ENCODE measurements around the gene PNPT1. TPM values are rescaled to one million over a fixed set of nuclear protein-coding genes. Genes with fewer than 3 reads are reported as not detected.

Gene PNPT1
- total and polyA plus RNA-seq, 2 of the 13 experiments (the other 11 are each of a cell fraction or from before 2014, with no cell fraction given) = 23.4 to 61.0 TPM

GRCh38 chr2:55693181-55694125, at the start of gene PNPT1 (continued):
- no peak; the same call in 1 of the 2 replicates for TF ChIP-seq E2F1 (CRISPR knock-in tag; IDR thresholded peaks at IDR 0.05)
- peak; percentile 61 for TF ChIP-seq GMEB2 (CRISPR knock-in tag; IDR thresholded peaks at IDR 0.05; ENCODE audit: low read depth)
- TF ChIP-seq EHMT2 (IDR thresholded peaks at IDR 0.05; ENCODE audit: borderline replicate concordance, low read depth, low read length) = peak; percentile 72
- no peak for TF ChIP-seq FLYWCH1 (CRISPR knock-in tag; IDR thresholded peaks at IDR 0.05)
- peak; percentile 55 for TF ChIP-seq MED1 (CRISPR knock-in tag; IDR thresholded peaks at IDR 0.05)
- TF ChIP-seq XBP1 (CRISPR knock-in tag; IDR thresholded peaks at IDR 0.05) = no peak
- no peak for TF ChIP-seq ZNF367 (CRISPR knock-in tag; IDR thresholded peaks at IDR 0.05; ENCODE audit: borderline replicate concordance)
- TF ChIP-seq ZNF354B (CRISPR knock-in tag; IDR thresholded peaks at IDR 0.05) = 0 out of 2 replicates have a peak, but pooled peaks have one; percentile 79
- TF ChIP-seq CERS6 (CRISPR knock-in tag; IDR thresholded peaks at IDR 0.05) = no peak
- TF ChIP-seq ARID4A (CRISPR knock-in tag; IDR thresholded peaks at IDR 0.05; ENCODE audit: borderline replicate concordance) = peak; percentile 100
- TF ChIP-seq SP2 (CRISPR knock-in tag; IDR thresholded peaks at IDR 0.05) = peak; percentile 56; the same call in 1 of the 2 replicates
- TF ChIP-seq ZBED4 (CRISPR knock-in tag; IDR thresholded peaks at IDR 0.05; ENCODE audit: borderline replicate concordance) = no peak
- TF ChIP-seq CAMTA2 (CRISPR knock-in tag; IDR thresholded peaks at IDR 0.05; ENCODE audit: borderline replicate concordance) = peak; percentile 81; the same call in 1 of the 2 replicates
- no peak for TF ChIP-seq DPF2 (CRISPR knock-in tag; IDR thresholded peaks at IDR 0.05; ENCODE audit: borderline replicate concordance, low read depth)
- TF ChIP-seq MEIS2 (CRISPR knock-in tag; IDR thresholded peaks at IDR 0.05) = peak; percentile 55; the same call in 1 of the 2 replicates
- no peak for TF ChIP-seq FOXM1 (CRISPR knock-in tag; IDR thresholded peaks at IDR 0.05)
